Fibroblast of lung (primary cell): ENCODE results near the gene LNX2.

ENCODE experiments used
- EZH2 ChIP-seq: IDR thresholded peaks from 2 replicates; pipeline ENCODE4 v1.5.1; 2012; ENCODE audit warnings: low read length, control low read depth, mild to moderate bottlenecking; ENCODE audit errors: missing control alignments
- TF ChIP-seq, protein P1 (sequence below), 2 donors: IDR thresholded peaks in 1 of 2; conservative IDR thresholded peaks in 1 of 2; 1 replicate in 1 of 2; 2 replicates in 1 of 2; pipeline ENCODE4 v1.5.1; 2011 to 2012; ENCODE audit warnings: low read length in 2 of 2, control low read depth in 1 of 2, inconsistent platforms in 1 of 2, low read depth in 1 of 2, mild to moderate bottlenecking in 1 of 2

GRCh38 chr13:27526516-27526915 lies 93.8 kb downstream of the LNX2 start:
- TF ChIP-seq, protein P1, sequence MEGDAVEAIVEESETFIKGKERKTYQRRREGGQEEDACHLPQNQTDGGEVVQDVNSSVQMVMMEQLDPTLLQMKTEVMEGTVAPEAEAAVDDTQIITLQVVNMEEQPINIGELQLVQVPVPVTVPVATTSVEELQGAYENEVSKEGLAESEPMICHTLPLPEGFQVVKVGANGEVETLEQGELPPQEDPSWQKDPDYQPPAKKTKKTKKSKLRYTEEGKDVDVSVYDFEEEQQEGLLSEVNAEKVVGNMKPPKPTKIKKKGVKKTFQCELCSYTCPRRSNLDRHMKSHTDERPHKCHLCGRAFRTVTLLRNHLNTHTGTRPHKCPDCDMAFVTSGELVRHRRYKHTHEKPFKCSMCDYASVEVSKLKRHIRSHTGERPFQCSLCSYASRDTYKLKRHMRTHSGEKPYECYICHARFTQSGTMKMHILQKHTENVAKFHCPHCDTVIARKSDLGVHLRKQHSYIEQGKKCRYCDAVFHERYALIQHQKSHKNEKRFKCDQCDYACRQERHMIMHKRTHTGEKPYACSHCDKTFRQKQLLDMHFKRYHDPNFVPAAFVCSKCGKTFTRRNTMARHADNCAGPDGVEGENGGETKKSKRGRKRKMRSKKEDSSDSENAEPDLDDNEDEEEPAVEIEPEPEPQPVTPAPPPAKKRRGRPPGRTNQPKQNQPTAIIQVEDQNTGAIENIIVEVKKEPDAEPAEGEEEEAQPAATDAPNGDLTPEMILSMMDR (conservative IDR thresholded peaks at IDR 0.05 in 1 of 2, IDR thresholded peaks at IDR 0.05 in 1 of 2; ENCODE audit: low read depth in 1 of 2, low read length in 2 of 2), result no peak
- no peak for TF ChIP-seq EZH2
